NB4 (cell line): ENCODE data around the gene FKBP15.
"Not testable (repeated sequence)": the region's sequence is repeated elsewhere in the genome, so short reads cannot be mapped to it uniquely, and the experiment has no call there.

Experiments used
- DNase-seq: peaks from one replicate; pipeline ENCODE4 v3.0.0; 2010; ENCODE audit warnings: low read depth
- H3K4me3 ChIP-seq: one replicate; pipeline ENCODE4 v1.5.1; 2011; ENCODE audit warnings: mild to moderate bottlenecking, low read depth, low read length, moderate library complexity
- CTCF ChIP-seq: IDR thresholded peaks from one replicate; pipeline ENCODE4 v1.5.1; 2012; ENCODE audit warnings: low read depth, low read length
- MYC ChIP-seq: IDR thresholded peaks from 2 replicates; pipeline ENCODE4 v1.6.1; 2011; ENCODE audit warnings: low read depth, low read length
- POLR2A ChIP-seq: IDR thresholded peaks from 2 replicates; pipeline ENCODE4 v1.6.1; 2011; ENCODE audit warnings: mild to moderate bottlenecking; ENCODE audit not compliant: insufficient read length; ENCODE audit errors: extremely low read depth
- TF ChIP-seq, protein P1 (sequence below): IDR thresholded peaks from 2 replicates; pipeline ENCODE4 v1.6.1; 2011; ENCODE audit warnings: low read depth, low read length

The FKBP15 gene

DNA sequence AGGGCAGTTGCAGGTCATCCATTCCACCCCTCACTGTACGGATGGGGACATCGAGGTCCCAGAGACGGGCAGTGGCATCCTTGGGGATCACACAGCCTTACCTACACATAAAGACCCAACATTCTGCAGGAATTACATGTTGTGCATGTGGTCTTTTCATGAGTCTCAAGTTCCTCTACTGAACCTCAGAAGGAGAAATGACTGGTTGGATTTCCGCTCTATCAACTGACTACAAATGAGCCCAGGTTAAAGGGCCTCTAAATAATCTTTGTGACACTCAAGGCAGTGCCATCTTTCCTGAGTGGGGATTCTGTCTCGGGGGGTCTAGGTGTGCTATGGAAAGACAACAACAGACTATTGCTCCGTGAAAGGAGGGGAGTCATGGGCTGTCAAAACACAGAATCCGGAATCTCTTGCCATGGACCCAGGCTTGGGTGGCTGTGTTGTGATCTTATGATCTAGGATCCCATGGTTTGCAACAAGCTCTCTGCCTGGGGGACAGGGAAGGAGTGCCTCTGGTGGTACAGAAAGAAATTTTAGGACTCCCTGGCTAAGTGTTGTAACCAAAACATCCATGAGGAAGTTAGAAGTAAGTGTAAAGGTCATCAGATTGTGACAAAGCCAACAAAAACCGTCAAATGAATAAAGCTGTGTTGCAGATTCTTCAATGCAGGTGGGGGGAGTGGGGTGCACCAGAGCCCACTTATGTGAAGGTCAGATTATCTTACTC lies 72.1 kb downstream of the FKBP15 start:
- H3K4me3 ChIP-seq, result no peak overlapping the region
- DNase-seq, result peak; percentile 22
- TF ChIP-seq POLR2A, result no peak
- no peak for TF ChIP-seq MYC
- TF ChIP-seq CTCF, result no peak
- TF ChIP-seq, protein P1, sequence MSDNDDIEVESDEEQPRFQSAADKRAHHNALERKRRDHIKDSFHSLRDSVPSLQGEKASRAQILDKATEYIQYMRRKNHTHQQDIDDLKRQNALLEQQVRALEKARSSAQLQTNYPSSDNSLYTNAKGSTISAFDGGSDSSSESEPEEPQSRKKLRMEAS, result no peak

DNA sequence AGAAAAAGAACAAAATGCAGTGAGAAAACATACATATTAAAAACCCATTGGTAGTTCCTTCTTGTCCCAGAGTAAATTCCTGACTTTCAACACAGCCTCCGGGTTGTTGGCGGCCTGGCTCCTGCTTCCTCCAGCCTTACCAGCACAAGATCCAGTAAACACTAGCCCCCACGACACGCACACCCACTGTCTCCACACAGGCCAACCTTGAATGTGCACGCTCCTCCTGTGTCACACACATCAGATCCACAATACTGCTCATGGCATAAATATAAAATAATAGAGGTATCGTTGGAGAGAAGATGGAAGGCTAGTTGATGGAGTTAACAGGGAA lies 72.7 kb downstream of the FKBP15 start:
- TF ChIP-seq CTCF (no peak), MYC (no peak), POLR2A (no peak)
- TF ChIP-seq, protein P1, result no peak
- no peak for DNase-seq
- H3K4me3 ChIP-seq, result no peak overlapping the region

DNA sequence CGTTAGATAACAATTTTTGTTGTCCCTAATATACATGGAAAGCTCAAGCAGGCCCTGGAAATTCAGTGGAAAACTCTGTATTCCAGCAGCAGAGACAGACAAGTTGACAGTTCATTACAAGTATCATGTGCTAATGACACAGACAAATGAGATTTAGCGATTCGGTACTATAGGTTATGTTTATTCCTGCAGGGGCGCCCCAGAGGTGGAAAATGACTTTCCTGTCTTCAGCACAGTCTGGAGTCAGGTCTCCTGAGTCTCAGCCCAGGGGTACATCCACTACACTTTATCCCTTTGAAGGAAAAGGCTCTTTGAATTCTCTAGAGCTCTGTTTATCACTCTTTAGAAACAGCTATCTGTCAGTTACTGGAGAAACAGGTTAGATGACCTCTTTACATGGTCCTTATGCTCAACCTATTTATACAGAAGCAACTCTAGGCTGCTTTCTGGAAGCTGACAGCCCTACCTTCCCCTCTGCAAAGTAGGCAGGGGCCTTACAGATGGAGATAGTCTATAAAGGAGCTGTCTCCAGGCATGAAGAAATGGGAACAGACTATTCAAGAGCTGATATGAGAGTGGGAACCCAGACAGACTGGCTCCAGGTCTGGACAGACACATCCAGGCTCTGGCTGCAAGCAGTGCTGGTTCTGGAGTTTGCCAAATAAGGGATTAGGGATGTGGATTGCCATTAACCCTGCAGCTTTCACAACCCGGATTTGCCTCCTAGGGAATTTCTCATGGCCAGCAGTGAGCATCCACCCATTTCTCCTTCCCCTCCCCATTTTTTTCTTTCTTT lies 77.4 kb downstream of the FKBP15 start:
- TF ChIP-seq CTCF, result no peak
- TF ChIP-seq POLR2A, result no peak
- no peak for TF ChIP-seq MYC
- TF ChIP-seq, protein P1, result no peak
- no peak for DNase-seq
- no peak overlapping the region for H3K4me3 ChIP-seq

- DNase-seq, H3K4me3 ChIP-seq: not testable (repeated sequence)
Observed at GRCh38 chr9:113140896-113141295, 80.2 kb downstream of the FKBP15 start.

DNA sequence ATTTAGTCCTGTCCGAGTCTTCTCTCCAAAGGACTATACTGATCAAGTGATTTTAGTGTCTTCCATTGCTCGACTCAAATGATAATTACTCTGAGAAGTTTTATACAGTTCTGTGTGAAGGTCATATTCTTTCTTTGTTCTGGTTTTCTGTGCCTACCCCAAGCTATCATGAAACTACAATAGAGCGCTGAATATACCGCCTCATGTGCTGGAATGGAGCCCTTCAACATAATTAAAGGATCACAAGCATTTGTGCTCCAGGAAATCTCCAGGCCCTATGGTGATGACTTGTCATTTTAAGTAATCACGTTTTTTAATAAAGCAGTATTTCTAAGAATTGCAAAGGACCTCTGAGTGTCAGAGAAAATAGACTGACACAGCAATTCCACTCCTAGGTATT lies 81.1 kb downstream of the FKBP15 start:
- no peak for TF ChIP-seq CTCF
- TF ChIP-seq POLR2A, result no peak
- TF ChIP-seq, protein P1, result no peak
- no peak for TF ChIP-seq MYC
- DNase-seq, result no peak
- H3K4me3 ChIP-seq, result no peak overlapping the region

GRCh38 chr9:113139225-113139829 lies 81.8 kb downstream of the FKBP15 start:
- no peak for TF ChIP-seq CTCF
- TF ChIP-seq POLR2A, result no peak
- TF ChIP-seq, protein P1, result no peak
- TF ChIP-seq MYC, result no peak
- DNase-seq, result no peak
- H3K4me3 ChIP-seq, result no peak overlapping the region
